GM23338 (cell line): Measurements from ENCODE around the gene AP1S3. TPM values are rescaled to one million over a fixed set of nuclear protein-coding genes. Genes with fewer than 3 reads are reported as not detected.

Experiments used
- polyA plus RNA-seq: library from polyadenylated mRNA; unstranded; fragments of >200 nt; fragmentation: Nextera tagmentation; extraction: Ambion mirVana; gene quantifications from 2 replicates; pipeline ENCODE4 v1.2.1, GENCODE V29; 2016
- total RNA-seq: library from RNA; depleted of rRNA; stranded (reverse); fragments of >200 nt; shearing (Covaris generic); gene quantifications from 2 replicates; pipeline ENCODE4 v1.2.3, GENCODE V29; 2014; rRNA removed

Gene AP1S3
- total and polyA plus RNA-seq, 2 experiments from 2014 or later: 8.8 to 25.5 TPM

Other genes with a start within 250 kb of the AP1S3 start
- 0.31 TPM in 2 replicates for gene SCG2, start 235.2 kb downstream of the AP1S3 start, total RNA-seq
- 0.18 TPM in 1 of 2 replicates, not detected in the other for gene SCG2, start 235.2 kb downstream of the AP1S3 start, polyA plus RNA-seq
- 103 and 127 TPM in 2 replicates for gene WDFY1, start 107.8 kb upstream of the AP1S3 start, total RNA-seq
- 45.7 and 54.5 TPM in 2 replicates for gene WDFY1, start 107.8 kb upstream of the AP1S3 start, polyA plus RNA-seq
- 55.8 and 68.2 TPM in 2 replicates for gene MRPL44, start 119.9 kb upstream of the AP1S3 start, total RNA-seq
- gene MRPL44, start 119.9 kb upstream of the AP1S3 start, polyA plus RNA-seq: 38.4 and 40.4 TPM in 2 replicates
- 38.6 and 43.7 TPM in 2 replicates for gene SERPINE2, start 201.7 kb upstream of the AP1S3 start, total RNA-seq
- gene SERPINE2, start 201.7 kb upstream of the AP1S3 start, polyA plus RNA-seq: 44.2 and 46.2 TPM in 2 replicates